GM12865 (cell line): ENCODE results near the gene ZNF256.

ENCODE experiments used
- DNase-seq: peaks from one replicate; pipeline ENCODE4 v3.0.0; 2010; ENCODE audit warnings: low read depth
- H3K4me3 ChIP-seq: 2 replicates; pipeline ENCODE4 v1.5.1; 2011; ENCODE audit warnings: mild to moderate bottlenecking, low read depth, low read length, control low read depth
- TF ChIP-seq, protein P1 (sequence below): IDR thresholded peaks from 2 replicates; pipeline ENCODE4 v1.5.1; 2011; ENCODE audit warnings: low read length, control low read depth, low read depth, inconsistent platforms; ENCODE audit not compliant: insufficient read depth; ENCODE audit errors: missing control alignments

The ZNF256 gene

DNA sequence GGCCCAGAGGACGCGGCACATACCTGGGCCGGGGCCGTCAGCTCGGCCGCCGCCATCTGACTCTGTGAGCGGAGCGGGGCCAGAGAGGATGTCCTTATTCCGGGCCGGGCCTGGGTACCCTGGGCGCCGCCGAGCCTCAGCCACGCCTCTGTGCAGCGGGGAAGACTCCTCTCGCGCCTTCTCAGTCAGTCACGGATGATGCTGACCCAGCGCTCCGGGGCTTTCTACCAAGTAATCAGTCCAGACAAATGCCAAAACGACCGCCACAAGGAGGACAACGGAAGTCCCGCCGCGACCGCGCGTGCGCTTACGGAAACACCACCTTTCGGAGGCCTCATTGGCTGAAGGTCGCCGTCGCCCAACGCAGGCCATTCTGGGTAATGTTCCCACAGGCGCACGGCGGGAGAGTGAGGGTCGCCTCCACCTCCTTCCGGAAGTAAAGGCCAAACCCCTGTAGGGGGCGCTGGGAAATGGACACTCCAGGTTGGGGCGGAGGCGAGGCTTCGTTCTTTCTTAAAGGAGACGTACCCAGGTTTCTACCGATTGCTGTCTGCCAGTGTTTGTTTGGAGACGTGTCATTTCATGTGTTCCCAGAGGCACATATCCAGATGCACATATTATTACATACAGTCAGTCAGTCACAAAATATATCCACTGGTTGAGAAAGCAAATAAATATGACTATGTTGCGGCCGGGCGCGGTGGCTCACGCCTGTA, at the start of gene ZNF256:
Gene ZNF256 (minus strand): TSS at position 288 of the 716 bp plus-strand sequence. CDS start 232 bp downstream, at position 56.
- DNase-seq = peak; percentile 96
- TF ChIP-seq, protein P1, sequence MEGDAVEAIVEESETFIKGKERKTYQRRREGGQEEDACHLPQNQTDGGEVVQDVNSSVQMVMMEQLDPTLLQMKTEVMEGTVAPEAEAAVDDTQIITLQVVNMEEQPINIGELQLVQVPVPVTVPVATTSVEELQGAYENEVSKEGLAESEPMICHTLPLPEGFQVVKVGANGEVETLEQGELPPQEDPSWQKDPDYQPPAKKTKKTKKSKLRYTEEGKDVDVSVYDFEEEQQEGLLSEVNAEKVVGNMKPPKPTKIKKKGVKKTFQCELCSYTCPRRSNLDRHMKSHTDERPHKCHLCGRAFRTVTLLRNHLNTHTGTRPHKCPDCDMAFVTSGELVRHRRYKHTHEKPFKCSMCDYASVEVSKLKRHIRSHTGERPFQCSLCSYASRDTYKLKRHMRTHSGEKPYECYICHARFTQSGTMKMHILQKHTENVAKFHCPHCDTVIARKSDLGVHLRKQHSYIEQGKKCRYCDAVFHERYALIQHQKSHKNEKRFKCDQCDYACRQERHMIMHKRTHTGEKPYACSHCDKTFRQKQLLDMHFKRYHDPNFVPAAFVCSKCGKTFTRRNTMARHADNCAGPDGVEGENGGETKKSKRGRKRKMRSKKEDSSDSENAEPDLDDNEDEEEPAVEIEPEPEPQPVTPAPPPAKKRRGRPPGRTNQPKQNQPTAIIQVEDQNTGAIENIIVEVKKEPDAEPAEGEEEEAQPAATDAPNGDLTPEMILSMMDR = peak; percentile 53
- H3K4me3 ChIP-seq = peak within 1 kb of the TSS; percentile 85

- H3K4me3 ChIP-seq = no peak overlapping the region
Observed at GRCh38 chr19:57992841-57993240, 45.3 kb upstream of the ZNF256 start.

DNA sequence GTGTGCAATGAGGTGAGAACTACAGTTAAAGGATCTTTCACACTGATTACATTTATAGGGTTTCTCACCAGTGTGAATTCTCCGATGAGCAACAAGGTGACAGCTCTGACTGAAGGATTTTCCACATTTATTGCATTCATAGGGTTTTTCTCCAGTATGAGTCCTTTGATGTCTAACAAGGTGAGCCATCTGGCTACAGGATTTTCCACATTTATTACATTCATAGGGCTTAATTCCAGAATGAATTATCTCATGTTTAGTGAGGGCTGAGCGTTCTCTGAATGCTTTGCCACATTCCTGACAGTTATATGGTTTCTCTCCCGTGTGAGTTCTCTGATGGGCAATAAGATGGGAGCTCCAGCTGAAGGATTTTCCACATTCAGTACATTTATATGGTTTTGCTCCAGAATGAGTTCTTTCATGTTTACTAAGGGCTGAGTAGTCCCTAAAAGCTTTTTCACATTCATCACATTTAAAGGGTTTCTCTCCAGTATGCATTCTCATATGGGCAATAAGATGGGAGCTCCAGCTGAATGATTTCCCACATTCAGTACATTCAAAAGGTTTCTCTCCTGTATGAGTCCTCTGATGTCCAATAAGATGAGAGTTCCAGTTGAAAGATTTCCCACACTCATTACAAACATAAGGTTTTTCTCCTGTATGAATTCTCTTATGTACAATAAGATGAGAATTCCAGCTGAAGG, 31.2 kb upstream of the ZNF256 start:
- H3K4me3 ChIP-seq = no peak overlapping the region
- TF ChIP-seq, protein P1 = no peak
- DNase-seq = no peak

More at GRCh38 chr19:57992841-57993240, 45.3 kb upstream of the ZNF256 start:
- TF ChIP-seq, protein P1 = no peak
- no peak for DNase-seq

DNA sequence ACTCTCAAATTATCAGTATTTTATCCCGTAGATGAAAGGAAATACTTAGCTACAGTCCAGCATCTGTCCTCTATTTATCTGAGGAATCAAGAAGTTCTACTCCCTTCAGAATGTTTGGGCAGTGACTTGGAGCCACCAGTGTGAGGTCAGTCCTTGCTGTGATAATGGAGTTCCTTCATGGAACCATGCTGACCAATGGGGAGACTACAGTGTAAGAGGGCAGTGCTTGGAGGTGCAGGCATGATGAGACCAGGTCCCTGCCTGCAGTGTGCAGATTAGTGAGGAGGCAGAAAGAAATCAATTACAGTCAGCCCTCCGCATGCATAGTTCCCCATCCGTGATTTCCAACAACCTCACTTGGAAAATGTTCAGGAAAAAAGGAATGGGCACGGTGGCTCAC, 26.9 kb upstream of the ZNF256 start, which contains the start of gene C19orf18:
Gene C19orf18 (minus strand): TSS at position 101 of the 400 bp plus-strand sequence. CDS start 102 bp downstream, outside the sequence.
- TF ChIP-seq, protein P1 = no peak
- DNase-seq = no peak
- no peak within 1 kb of the TSS for H3K4me3 ChIP-seq

GRCh38 chr19:57964761-57965160, 17.3 kb upstream of the ZNF256 start:
- TF ChIP-seq, protein P1 = no peak
- DNase-seq = no peak
- no peak overlapping the region for H3K4me3 ChIP-seq

DNA sequence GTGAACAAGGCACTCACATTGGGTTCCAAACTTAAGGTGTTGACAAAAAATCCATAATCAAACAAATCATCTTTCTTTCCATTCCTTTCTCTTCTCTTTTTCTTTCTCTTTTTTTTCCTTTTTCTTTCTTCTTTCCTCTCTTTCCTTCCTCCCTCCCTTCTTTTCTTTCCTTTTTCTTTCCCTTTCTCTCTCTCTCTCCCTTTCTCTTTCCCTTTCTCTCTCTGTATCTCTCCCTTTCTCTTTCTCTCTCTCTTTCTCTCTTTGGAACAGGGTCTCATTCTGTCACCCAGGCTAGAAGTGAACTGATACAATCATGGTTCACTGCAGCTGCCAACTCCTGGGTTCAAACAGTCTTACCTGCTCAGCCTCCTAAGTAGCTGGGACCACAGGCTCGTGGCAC, 14.3 kb upstream of the ZNF256 start:
- H3K4me3 ChIP-seq = no peak overlapping the region
- no peak for DNase-seq
- TF ChIP-seq, protein P1 = no peak
